ENCODE data around the gene MYMX.

Gene MYMX

GRCh38 chr6:44235269-44235668 lies 18.5 kb downstream of the MYMX start:
- peaks cover 10 to 55% (median 30%) of the 10 kb centered on the region in 11 experiments; a peak in 21 of 22 replicates for H3K36me3 ChIP-seq

GRCh38 chr6:44235891-44236516 lies 19.3 kb downstream of the MYMX start:
- no peak overlapping the region for H3K9ac ChIP-seq
- H3K4me1 ChIP-seq = peaks cover 41 to 63% (median 52%) of the 10 kb centered on the region in 10 experiments
- no peaks in the 10 kb centered on the region for H3K9me3 ChIP-seq (replicated peaks in 1 of 11)
- H4K20me1 ChIP-seq = peaks cover 0 to 14% (median 0%) of the 10 kb centered on the region in 11 experiments; a peak in 1 of 22 replicates
- no peak overlapping the region for H3K4me3 ChIP-seq
- no peak overlapping the region for H3K27ac ChIP-seq
- no peaks in the 10 kb centered on the region for H3K27me3 ChIP-seq
- H3K36me3 ChIP-seq = peaks cover 8 to 48% (median 23%) of the 10 kb centered on the region in 11 experiments; a peak in 20 of 22 replicates
- no peak overlapping the region for H3K4me2 ChIP-seq
- TF ChIP-seq Cebpa-rat (IDR thresholded peaks at IDR 0.05) = no peak

More at GRCh38 chr6:44235269-44235668, 18.5 kb downstream of the MYMX start:
- TF ChIP-seq Cebpa-rat (IDR thresholded peaks at IDR 0.05) = no peak
- H3K27me3 ChIP-seq = no peaks in the 10 kb centered on the region
- no peaks in the 10 kb centered on the region for H3K9me3 ChIP-seq (replicated peaks in 1 of 11)
- H3K4me1 ChIP-seq = peaks cover 41 to 63% (median 52%) of the 10 kb centered on the region in 10 experiments
- H4K20me1 ChIP-seq = peaks cover 0 to 14% (median 0%) of the 10 kb centered on the region in 11 experiments; a peak in 2 of 22 replicates
- no peak overlapping the region for H3K4me3 ChIP-seq
- H3K27ac ChIP-seq = peak overlapping the region in 1 of 11 experiments; percentile 13; a peak in 2 of 22 replicates
- H3K4me2 ChIP-seq = peak overlapping the region in 5 of 11 experiments; percentile 35 to 80 (median 75); a peak in 5 of 22 replicates
- H3K9ac ChIP-seq = peak overlapping the region in 5 of 11 experiments; percentile 13 to 42 (median 25); a peak in 4 of 22 replicates

GRCh38 chr6:44237021-44237812 lies 20.5 kb downstream of the MYMX start:
- H3K4me3 ChIP-seq = peak overlapping the region; percentile 51 to 77 (median 64)
- H3K27ac ChIP-seq = peak overlapping the region; percentile 60 to 88 (median 74); a peak in 21 of 22 replicates
- peaks cover 5 to 36% (median 11%) of the 10 kb centered on the region in 11 experiments; a peak in 20 of 22 replicates for H3K36me3 ChIP-seq
- TF ChIP-seq Cebpa-rat (IDR thresholded peaks at IDR 0.05) = no peak
- peaks cover 0 to 9% (median 0%) of the 10 kb centered on the region in 11 experiments; a peak in 1 of 22 replicates for H4K20me1 ChIP-seq
- no peaks in the 10 kb centered on the region for H3K27me3 ChIP-seq
- H3K4me1 ChIP-seq = peaks cover 37 to 52% (median 45%) of the 10 kb centered on the region in 10 experiments
- no peaks in the 10 kb centered on the region for H3K9me3 ChIP-seq (replicated peaks in 1 of 11)
- H3K9ac ChIP-seq = peak overlapping the region; percentile 68 to 85 (median 79)
- H3K4me2 ChIP-seq = peak overlapping the region; percentile 79 to 91 (median 87)

- Histone ChIP-seq H3K4me3 (peak overlapping the region; percentile 51 to 77 (median 64)), H3K9me3 (replicated peaks in 1 of 11) (no peaks in the 10 kb centered on the region), H3K27me3 (no peaks in the 10 kb centered on the region), H3K27ac (peak overlapping the region; percentile 60 to 88 (median 74); a peak in 21 of 22 replicates), H4K20me1 (peaks cover 0 to 8% (median 0%) of the 10 kb centered on the region in 11 experiments; a peak in 1 of 22 replicates), H3K4me2 (peak overlapping the region; percentile 79 to 91 (median 87)), H3K9ac (peak overlapping the region; percentile 68 to 85 (median 79)), H3K36me3 (peaks cover 0 to 29% (median 4%) of the 10 kb centered on the region in 11 experiments; a peak in 11 of 22 replicates), H3K4me1 (peaks cover 30 to 44% (median 39%) of the 10 kb centered on the region in 10 experiments)
- TF ChIP-seq Cebpa-rat (IDR thresholded peaks at IDR 0.05) = no peak
Observed at GRCh38 chr6:44237813-44238433, 21.2 kb downstream of the MYMX start.

GRCh38 chr6:44238687-44239350 lies 22.1 kb downstream of the MYMX start:
- no peaks in the 10 kb centered on the region for H3K27me3 ChIP-seq
- peaks cover 0 to 21% (median 0%) of the 10 kb centered on the region in 11 experiments; a peak in 6 of 22 replicates for H3K36me3 ChIP-seq
- no peak overlapping the region for H3K4me3 ChIP-seq
- peak overlapping the region in 6 of 11 experiments; percentile 82 to 91 (median 88); a peak in 9 of 22 replicates for H3K4me2 ChIP-seq
- H3K9ac ChIP-seq = peak overlapping the region in 2 of 11 experiments; percentile 79 to 82; a peak in 2 of 22 replicates
- H3K4me1 ChIP-seq = peaks cover 21 to 36% (median 30%) of the 10 kb centered on the region in 10 experiments
- no peak overlapping the region for H3K27ac ChIP-seq
- H4K20me1 ChIP-seq = peaks cover 0 to 3% (median 0%) of the 10 kb centered on the region in 11 experiments; a peak in 1 of 22 replicates
- H3K9me3 ChIP-seq (replicated peaks in 1 of 11) = no peaks in the 10 kb centered on the region
- no peak for TF ChIP-seq Cebpa-rat (IDR thresholded peaks at IDR 0.05)

GRCh38 chr6:44243345-44243744 lies 26.6 kb downstream of the MYMX start:
- peaks cover 10 to 17% (median 14%) of the 10 kb centered on the region in 10 experiments for H3K4me1 ChIP-seq

GRCh38 chr6:44245391-44245911 lies 28.7 kb downstream of the MYMX start:
- Histone ChIP-seq H3K4me1 (peaks cover 31 to 35% (median 33%) of the 10 kb centered on the region in 10 experiments), H3K27ac (peak overlapping the region in 5 of 11 experiments; percentile 92 to 98 (median 96); a peak in 5 of 22 replicates)

More at GRCh38 chr6:44243345-44243744, 26.6 kb downstream of the MYMX start:
- Histone ChIP-seq H3K9ac (no peak overlapping the region), H3K36me3 (peaks cover 2 to 9% (median 8%) of the 10 kb centered on the region in 11 experiments; a peak in 20 of 22 replicates), H4K20me1 (peaks cover 12 to 14% (median 13%) of the 10 kb centered on the region in 11 experiments), H3K27me3 (no peaks in the 10 kb centered on the region), H3K4me2 (no peak overlapping the region), H3K27ac (no peak overlapping the region), H3K9me3 (replicated peaks in 1 of 11) (no peaks in the 10 kb centered on the region; a peak in 2 of 22 replicates), H3K4me3 (no peak overlapping the region)
- TF ChIP-seq Cebpa-rat (IDR thresholded peaks at IDR 0.05) = no peak

More at GRCh38 chr6:44245391-44245911, 28.7 kb downstream of the MYMX start:
- H4K20me1 ChIP-seq = peaks cover 33 to 35% (median 34%) of the 10 kb centered on the region in 11 experiments
- peak overlapping the region; percentile 83 to 98 (median 93) for H3K4me2 ChIP-seq
- H3K27me3 ChIP-seq = no peaks in the 10 kb centered on the region
- no peak for TF ChIP-seq Cebpa-rat (IDR thresholded peaks at IDR 0.05)
- H3K4me3 ChIP-seq = peak overlapping the region; percentile 82 to 99 (median 94); a peak in 19 of 20 replicates
- H3K9ac ChIP-seq = peak overlapping the region; percentile 86 to 99 (median 97)
- H3K9me3 ChIP-seq (replicated peaks in 1 of 11) = no peaks in the 10 kb centered on the region; a peak in 2 of 22 replicates
- peaks cover 23 to 30% (median 29%) of the 10 kb centered on the region in 11 experiments for H3K36me3 ChIP-seq

All from BLaER1 treated with 17β-estradiol and CSF1 and Interleukin-3, amounts not matched to agents 10 nM and 100 nM (cell line).